Stomach (tissue), 4 donors: ENCODE data around the gene CENPP.

Source experiments
- EP300 ChIP-seq: sonication (generic); formaldehyde crosslinking; IDR thresholded peaks from one replicate; pipeline ENCODE4 v1.6.1; 2017; ENCODE audit warnings: antibody characterized with exemption
- TF ChIP-seq, protein P1 (sequence below), 7 experiments: fragments of 450-650 bp in 4 of 7; fragments of 200-600 bp in 3 of 7; sonication (generic) in 3 of 7; IDR thresholded peaks; one replicate each; pipeline ENCODE4 v1.5.1; 2016 to 2019; ENCODE audit warnings: antibody characterized with exemption in 7 of 7, control low read depth in 2 of 7, mild to moderate bottlenecking in 1 of 7

- TF ChIP-seq, protein P1, sequence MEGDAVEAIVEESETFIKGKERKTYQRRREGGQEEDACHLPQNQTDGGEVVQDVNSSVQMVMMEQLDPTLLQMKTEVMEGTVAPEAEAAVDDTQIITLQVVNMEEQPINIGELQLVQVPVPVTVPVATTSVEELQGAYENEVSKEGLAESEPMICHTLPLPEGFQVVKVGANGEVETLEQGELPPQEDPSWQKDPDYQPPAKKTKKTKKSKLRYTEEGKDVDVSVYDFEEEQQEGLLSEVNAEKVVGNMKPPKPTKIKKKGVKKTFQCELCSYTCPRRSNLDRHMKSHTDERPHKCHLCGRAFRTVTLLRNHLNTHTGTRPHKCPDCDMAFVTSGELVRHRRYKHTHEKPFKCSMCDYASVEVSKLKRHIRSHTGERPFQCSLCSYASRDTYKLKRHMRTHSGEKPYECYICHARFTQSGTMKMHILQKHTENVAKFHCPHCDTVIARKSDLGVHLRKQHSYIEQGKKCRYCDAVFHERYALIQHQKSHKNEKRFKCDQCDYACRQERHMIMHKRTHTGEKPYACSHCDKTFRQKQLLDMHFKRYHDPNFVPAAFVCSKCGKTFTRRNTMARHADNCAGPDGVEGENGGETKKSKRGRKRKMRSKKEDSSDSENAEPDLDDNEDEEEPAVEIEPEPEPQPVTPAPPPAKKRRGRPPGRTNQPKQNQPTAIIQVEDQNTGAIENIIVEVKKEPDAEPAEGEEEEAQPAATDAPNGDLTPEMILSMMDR (IDR thresholded peaks at IDR 0.05): no peak
- TF ChIP-seq EP300: no peak
Measured at GRCh38 chr9:92508018-92508820, 182.5 kb downstream of the CENPP start.
